ENCODE results near the gene ALG11. TPM values are rescaled to one million over a fixed set of nuclear protein-coding genes. Genes with fewer than 3 reads are reported as not detected.
"Not testable (repeated sequence)": the region's sequence is repeated elsewhere in the genome, so short reads cannot be mapped to it uniquely, and the experiment has no call there.

Gene ALG11
- total and polyA plus RNA-seq, 7 donors: 2.6 to 17.9 (median 16.0) TPM

DNA sequence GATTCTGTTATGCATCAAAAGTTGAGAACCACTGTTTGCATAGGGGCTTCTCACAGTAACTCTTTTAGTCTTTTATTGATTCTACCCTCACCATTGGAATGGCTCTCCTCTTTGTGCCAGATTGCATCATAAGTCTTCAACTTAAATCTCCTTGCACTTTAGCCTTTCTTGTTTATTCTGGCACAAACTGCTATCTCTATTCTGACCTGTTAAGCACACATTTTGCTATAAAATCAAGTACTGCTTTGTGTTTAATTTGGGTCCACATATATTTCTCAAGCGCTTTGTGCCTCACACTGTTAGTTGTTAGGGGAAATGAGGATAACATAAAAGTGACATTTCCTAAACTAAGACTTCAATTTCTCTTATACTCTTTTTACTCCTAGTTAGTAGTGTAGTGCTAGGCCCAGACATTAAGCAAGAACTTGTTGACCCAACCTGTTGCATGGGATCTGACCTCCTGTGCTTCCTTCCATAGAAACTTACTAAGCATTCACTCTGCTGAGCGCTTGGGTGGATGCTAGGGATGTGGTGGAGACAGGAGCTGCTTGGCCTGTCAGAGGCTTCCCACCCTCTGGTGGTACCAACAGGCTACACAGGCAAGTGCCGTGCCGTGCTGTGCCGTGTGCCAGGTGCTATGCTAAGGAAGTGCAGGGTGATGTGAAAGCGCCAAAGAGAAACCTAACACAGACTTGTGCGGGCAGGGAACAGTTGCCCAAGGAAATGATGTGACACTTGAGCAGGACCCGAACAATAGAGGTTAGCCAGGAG is 13.5 kb downstream of the ALG11 start:
- 95 to 98% (median 97%) methylated on average over 8 of the region's 8 CpGs for WGBS, 3 donors
- no peak for ATAC-seq
- intact Hi-C loops (cut with DNase I): no loop called here
- Histone ChIP-seq H3K4me3 (no peak overlapping the region), H3K4me1 (no peaks in the 10 kb centered on the region), H3K27me3 (ENCODE audit: insufficient read depth in 3 of 3, low read length in 2 of 3) (no peaks in the 10 kb centered on the region), H3K36me3 (ENCODE audit: insufficient read depth in 1 of 2, low read depth in 1 of 2) (peaks cover 5 to 56% of the 10 kb centered on the region in 2 donors), H3K9me3 (no peaks in the 10 kb centered on the region), H3K27ac (no peak overlapping the region)
- TF ChIP-seq, protein P1, sequence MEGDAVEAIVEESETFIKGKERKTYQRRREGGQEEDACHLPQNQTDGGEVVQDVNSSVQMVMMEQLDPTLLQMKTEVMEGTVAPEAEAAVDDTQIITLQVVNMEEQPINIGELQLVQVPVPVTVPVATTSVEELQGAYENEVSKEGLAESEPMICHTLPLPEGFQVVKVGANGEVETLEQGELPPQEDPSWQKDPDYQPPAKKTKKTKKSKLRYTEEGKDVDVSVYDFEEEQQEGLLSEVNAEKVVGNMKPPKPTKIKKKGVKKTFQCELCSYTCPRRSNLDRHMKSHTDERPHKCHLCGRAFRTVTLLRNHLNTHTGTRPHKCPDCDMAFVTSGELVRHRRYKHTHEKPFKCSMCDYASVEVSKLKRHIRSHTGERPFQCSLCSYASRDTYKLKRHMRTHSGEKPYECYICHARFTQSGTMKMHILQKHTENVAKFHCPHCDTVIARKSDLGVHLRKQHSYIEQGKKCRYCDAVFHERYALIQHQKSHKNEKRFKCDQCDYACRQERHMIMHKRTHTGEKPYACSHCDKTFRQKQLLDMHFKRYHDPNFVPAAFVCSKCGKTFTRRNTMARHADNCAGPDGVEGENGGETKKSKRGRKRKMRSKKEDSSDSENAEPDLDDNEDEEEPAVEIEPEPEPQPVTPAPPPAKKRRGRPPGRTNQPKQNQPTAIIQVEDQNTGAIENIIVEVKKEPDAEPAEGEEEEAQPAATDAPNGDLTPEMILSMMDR (IDR thresholded peaks at IDR 0.05): no peak
- DNase-seq: no peak

DNA sequence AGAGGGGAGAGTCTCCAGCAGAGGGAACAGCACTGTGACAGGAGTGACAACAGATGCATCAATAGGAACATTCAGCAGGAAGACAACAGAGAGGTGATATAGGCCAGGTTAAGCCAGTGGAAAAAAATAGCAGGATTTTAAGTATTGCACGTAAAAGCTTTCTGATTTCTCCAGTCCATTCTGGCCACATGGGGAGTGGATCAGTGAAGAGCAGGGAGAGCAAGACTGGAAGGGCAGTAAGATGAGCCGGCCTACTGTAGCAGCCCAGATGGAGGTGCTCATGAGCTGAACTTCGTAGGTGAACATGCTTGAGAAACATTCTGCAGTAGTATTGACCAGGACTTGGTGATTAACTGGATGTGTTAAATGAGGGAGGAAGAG is 14.0 kb downstream of the ALG11 start:
- intact Hi-C loops (cut with DNase I): no loop called here
- DNase-seq: no peak
- no peak for ATAC-seq
- TF ChIP-seq, protein P1 (IDR thresholded peaks at IDR 0.05): no peak
- Histone ChIP-seq H3K9me3 (no peaks in the 10 kb centered on the region), H3K4me1 (no peaks in the 10 kb centered on the region), H3K27ac (no peak overlapping the region), H3K36me3 (ENCODE audit: insufficient read depth in 1 of 2, low read depth in 1 of 2) (peaks cover 3 to 50% of the 10 kb centered on the region in 2 donors), H3K27me3 (ENCODE audit: insufficient read depth in 3 of 3, low read length in 2 of 3) (no peaks in the 10 kb centered on the region), H3K4me3 (no peak overlapping the region)
- 96 to 98% (median 97%) methylated on average over 3 of the region's 3 CpGs for WGBS, 3 donors

DNA sequence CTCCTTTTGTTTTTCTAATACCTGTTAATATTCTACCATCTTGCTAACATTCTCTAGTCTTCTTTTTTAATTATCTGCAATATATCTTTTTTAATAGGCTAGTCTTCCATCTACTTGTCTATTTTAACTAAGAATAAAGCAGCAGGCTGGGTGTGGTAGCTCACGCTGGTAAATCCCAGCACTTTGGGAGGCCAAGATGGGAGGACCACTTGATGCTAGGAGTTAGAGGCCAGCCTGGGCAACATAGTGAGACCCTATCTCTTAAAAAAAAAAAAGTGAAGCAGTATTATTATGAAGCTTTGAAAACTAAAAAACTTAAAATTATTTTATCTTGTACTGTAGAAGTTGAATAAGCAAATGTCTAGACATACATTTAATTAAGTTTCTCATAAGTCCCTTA is 15.6 kb downstream of the ALG11 start:
- Histone ChIP-seq H3K27ac (no peak overlapping the region), H3K4me3 (no peak overlapping the region), H3K36me3 (ENCODE audit: insufficient read depth in 1 of 2, low read depth in 1 of 2) (peaks cover 3 to 45% of the 10 kb centered on the region in 2 donors), H3K9me3 (no peaks in the 10 kb centered on the region), H3K27me3 (ENCODE audit: insufficient read depth in 3 of 3, low read length in 2 of 3) (no peaks in the 10 kb centered on the region), H3K4me1 (no peaks in the 10 kb centered on the region)
- DNase-seq: no peak
- TF ChIP-seq, protein P1 (IDR thresholded peaks at IDR 0.05): no peak
- intact Hi-C loops (cut with DNase I): no loop called here
- no peak for ATAC-seq
- 96 to 100% (median 100%) methylated on average over 1 of the region's 1 CpG for WGBS, 3 donors

DNA sequence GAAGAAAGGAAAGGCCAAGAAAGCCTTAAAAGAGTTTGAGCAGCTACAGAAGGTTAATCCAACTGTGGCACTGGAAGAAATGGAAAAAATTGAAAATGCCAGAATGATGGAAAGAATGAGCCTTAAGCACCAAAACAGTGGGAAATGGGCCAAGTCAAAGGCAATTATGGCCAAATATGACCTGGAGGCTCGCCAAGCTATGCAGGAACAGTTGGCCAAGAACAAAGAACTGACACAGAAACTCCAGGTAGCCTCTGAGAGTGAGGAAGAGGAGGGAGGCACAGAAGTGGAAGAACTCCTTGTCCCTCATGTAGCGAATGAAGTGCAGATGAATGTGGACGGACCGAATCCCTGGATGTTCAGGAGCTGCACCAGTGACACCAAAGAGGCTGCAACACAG is 17.4 kb downstream of the ALG11 start:
- no peaks in the 10 kb centered on the region for H3K4me1 ChIP-seq
- intact Hi-C loops (cut with DNase I): no loop called here
- TF ChIP-seq, protein P1 (IDR thresholded peaks at IDR 0.05): no peak
- no peaks in the 10 kb centered on the region for H3K27me3 ChIP-seq (ENCODE audit: insufficient read depth in 3 of 3, low read length in 2 of 3)
- 83 to 98% (median 94%) methylated on average over 4 of the region's 4 CpGs for WGBS, 3 donors
- no peaks in the 10 kb centered on the region for H3K9me3 ChIP-seq
- H3K27ac ChIP-seq: no peak overlapping the region
- ATAC-seq (no peak), DNase-seq (no peak)
- H3K36me3 ChIP-seq (ENCODE audit: insufficient read depth in 1 of 2, low read depth in 1 of 2): peaks cover 3 to 29% of the 10 kb centered on the region in 2 donors
- no peak overlapping the region for H3K4me3 ChIP-seq

DNA sequence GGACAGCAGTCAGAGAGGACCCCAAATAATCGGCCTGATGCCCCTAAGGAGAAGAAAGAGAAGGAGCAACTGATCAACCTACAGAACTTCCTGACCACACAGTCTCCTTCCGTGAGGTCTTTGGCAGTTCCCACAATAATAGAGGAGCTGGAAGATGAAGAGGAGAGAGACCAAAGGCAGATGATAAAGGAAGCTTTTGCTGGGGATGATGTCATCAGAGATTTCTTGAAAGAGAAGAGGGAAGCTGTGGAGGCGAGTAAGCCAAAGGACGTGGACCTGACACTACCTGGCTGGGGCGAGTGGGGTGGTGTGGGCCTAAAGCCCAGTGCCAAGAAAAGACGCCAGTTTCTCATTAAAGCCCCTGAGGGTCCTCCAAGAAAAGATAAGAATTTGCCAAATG is 18.2 kb downstream of the ALG11 start:
- H3K27me3 ChIP-seq (ENCODE audit: insufficient read depth in 3 of 3, low read length in 2 of 3); ATAC-seq; H3K4me1 ChIP-seq; H3K4me3 ChIP-seq; H3K9me3 ChIP-seq; DNase-seq; intact Hi-C loops (cut with DNase I); H3K27ac ChIP-seq: not testable (repeated sequence)
- H3K36me3 ChIP-seq (ENCODE audit: insufficient read depth in 1 of 2, low read depth in 1 of 2): peaks cover 3 to 21% of the 10 kb centered on the region in 2 donors
- 97 to 100% (median 98%) methylated on average over 4 to 6 of the region's 6 CpGs for WGBS, 3 donors
